ENCODE measurements around the gene SORCS2.

SORCS2 gene

DNA sequence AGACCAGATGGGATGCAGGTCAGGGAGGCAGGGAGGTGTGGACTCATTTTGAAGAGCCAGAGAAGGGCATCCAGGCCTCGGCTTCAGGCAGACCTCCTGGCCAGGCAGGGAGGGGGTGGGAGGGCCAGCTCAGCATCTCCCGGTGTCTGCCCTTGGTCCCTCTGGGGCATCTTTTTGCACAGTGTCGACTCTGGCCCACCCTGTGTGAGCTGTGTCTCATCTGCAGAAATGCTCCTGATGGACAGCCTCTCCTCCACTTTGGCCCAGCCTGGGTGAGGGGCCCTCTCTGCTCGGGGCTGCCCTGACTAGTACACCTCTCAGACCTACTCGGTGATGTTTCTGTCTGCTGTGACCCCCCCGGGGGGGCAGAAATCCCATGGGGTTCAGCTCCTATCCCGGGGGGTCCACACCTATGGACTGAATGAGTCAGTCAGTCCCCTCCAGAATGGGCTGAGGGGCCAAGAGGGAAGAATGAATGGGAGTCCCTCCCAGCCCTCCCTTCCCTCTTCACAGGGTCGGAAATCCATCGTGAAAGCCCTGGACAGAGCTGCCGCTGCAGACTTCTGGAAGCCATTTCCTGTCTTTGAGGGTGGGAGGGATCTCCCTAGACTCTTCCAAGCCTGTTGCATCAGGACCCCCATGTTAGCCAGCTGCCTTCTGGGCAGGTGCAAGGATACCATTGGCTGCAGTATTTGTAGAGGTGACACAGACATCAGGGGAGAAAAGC lies 439.1 kb downstream of the SORCS2 start:
- no peak for DNase-seq

DNA sequence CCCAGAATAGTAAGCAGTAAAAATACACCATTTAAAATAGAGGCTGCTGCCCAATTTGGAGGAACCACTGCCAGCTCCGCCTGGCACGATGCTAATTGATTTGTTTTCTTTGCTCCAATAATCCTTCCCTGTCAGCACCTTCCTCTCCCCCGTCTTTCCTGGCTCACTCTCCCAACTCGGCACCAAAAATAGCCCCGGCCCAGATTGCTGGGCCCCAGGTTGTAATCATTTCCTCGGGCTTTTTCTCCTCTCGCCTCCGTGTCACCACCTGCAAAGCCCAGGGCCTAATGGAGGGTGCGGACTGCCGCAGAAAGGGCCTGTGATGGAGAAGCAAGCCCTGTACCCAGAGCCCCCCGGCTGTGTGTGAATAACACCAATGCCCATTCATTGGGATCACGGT lies 440.0 kb downstream of the SORCS2 start:
- no peak for DNase-seq

DNA sequence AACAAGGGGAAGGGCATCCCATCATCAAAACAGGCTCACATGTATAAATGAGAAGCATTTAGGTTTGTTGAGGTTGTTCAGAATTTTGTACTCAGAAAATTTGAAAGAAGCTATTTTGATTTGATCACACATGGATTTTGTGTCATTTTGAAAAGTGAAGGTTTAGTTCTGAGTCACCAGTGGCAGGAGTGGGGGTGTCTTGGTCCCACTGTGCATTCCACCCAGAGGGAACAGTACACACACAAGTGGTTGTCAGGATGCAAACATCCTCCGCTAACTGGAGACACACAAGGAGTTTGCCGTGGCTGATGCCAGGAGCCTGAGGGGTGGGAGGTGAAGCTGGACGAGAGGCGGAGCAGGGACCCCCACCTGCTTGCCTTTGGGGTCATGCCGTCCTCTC lies 440.6 kb downstream of the SORCS2 start:
- DNase-seq: no peak

GRCh38 chr4:7634661-7635251 lies 442.4 kb downstream of the SORCS2 start:
- DNase-seq: no peak

- no peak for DNase-seq
These were observed 443.3 kb downstream of the SORCS2 start for GRCh38 chr4:7635445-7636239.

DNA sequence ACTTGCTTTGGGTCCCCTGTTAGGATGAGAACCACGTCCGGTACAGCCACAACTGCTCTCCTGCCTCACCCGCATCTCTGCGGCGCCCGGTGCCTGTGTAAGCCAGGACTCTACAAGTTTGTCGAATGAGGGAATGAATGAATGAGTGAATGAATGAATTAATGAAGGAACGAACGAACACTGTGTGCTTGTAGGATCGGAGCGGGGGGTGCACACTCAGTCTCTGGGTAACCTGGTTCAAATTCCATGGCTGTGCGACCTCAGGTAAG lies 443.8 kb downstream of the SORCS2 start:
- no peak for DNase-seq

DNA sequence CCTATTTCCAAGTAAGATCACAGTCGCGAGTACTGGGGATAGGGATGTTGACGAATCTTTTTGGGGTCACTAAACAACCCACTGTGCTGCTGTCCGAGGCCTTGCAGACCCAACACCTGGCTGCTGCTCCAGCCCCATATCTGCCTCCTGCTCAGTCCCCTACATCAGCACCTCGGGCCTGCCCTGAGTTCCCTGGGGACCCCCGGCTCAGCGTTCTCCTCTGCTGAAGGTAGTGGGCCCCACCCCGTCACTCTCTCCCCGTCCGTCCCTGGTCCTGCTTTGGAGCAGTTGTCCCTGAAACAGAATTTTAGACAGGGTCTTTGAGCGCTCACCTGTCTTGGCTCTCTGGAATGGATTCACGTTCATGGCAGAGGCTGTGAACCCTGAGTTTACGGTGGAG lies 444.8 kb downstream of the SORCS2 start:
- no peak for DNase-seq

- DNase-seq: no peak
These were observed 445.6 kb downstream of the SORCS2 start for GRCh38 chr4:7637971-7638370.

GRCh38 chr4:7638489-7638888 lies 446.2 kb downstream of the SORCS2 start:
- no peak for DNase-seq

DNA sequence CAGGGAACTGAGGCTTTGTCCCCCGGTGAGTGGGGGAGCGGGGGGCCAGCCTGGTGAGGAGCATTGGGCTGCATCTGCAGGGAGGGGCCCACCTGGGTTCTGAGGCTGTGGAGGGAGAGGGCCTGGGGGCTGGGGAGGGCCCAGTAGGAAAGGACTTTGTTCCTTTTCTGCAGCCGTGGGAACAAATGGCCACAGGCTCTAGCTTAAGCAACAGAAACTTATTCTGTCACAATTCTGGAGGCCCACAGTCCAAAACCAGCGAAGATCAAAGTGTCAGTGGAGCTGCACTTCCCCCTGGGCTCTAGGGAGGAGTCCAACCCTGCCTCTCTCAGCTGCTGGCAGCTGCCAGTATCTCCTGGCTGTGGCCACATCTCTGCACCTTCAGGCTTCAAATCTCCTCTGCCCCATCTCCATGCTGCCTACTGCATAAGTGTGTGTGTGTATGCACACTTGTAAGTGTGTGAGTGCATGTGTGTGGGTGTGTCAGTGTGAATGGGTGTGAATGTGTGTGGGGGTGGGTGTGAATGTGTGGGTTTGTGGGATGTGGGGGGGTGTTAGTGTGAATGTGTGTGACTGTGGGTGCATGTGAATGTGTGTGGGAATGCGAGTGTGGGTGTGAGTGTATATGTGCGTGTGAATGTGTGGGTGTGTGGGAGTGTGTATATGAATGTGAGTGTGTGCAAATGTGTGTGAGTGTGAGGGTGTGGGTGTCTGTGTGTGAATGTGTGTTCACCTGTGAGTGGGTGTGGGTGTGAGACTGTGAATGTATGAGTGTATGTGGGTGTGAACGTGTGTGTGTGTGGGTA lies 446.8 kb downstream of the SORCS2 start:
- no peak for DNase-seq

DNA sequence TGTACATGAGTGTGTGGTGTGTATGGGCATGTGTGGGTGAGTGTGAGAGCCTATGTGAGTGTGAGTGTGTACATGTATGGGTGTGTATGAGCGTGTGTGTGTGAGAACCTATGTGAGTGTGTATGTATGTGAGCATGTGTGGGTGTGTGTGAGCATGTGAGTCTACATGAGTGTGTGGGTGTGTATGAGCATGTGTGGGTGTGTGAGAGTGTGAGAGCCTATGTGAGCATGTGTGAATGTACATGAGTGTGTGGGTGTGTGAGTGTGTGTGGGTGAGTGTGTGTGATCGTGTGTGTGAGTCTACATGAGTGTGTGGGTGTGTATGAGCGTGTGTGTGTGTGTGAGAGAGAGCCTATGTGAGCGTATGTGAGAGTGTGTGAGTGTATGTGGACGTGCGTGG lies 447.8 kb downstream of the SORCS2 start:
- no peak for DNase-seq

- no peak for DNase-seq
These were observed 449.4 kb downstream of the SORCS2 start for GRCh38 chr4:7641712-7642111.

GRCh38 chr4:7642741-7643458 lies 450.6 kb downstream of the SORCS2 start:
- DNase-seq: no peak

DNA sequence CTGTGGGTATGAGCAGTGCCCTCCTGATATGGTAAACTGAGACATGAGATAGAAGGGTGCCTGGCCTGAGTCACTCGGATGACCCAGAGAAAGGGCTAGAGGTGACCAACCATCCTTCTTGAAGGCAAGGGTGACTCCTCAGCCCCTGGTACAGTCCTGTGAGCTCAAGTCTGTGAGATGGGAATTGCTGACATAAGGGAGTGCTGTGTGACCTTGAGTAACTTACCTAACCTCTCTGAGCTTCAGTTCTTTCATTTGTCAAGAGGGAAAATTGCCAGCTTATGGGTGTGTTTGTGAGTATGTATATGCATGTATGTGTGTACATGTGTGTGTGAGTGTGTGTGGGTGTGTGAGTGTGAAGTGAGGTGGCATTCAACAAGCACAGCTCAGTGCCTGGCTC lies 452.8 kb downstream of the SORCS2 start:
- no peak for DNase-seq

DNA sequence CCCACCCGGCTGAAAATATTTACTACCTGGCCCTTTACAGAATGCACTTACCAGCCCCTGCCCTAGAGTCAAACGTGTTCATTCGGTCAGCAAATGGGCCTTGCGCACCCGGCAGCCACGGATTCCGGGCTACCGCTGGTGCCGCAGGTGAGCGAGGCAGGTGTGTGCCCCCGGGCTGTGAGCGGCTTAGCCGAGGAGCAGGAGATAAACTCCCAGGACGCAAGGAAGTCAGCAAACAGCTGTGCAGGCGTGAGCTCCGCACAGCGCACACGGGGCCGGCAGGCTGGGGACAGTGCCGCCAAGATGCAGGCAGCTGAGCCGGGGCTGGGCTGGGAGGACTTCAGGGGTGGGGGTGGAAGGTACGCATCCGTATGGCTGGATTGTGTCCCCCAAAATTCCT lies 453.6 kb downstream of the SORCS2 start:
- no peak for DNase-seq

DNA sequence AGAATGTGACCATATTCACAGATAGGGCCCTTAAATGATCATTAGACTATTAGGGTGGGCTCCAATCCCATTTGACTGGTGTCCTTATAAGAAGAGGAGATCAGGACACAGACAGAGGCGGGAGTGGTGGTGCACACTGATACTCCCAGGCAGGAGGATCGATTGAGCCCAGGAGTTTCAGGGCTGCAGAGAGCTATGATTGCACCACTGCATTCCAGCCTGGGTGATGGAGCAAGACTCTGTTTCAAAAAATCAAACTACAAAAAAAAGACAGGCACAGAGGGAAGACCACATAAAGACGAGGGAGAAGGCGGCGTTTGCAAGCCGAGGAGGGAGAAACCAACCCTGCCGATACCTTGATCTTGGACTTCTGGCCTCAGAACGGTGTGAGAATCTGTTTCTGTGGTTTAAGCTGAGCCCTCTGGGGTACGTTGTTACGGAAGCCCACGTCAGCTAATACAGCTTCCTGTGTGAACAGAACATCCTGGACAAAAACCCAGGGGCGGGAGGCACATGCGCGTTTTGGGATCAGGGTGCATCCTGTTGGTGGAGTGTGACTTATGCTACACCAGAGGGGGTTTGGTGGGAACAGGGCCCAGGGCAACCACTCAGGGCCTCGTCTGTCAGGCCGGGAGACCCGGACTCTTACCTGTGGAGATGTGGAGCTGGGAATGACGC lies 454.2 kb downstream of the SORCS2 start:
- DNase-seq: no peak

GRCh38 chr4:7647186-7647585 lies 454.8 kb downstream of the SORCS2 start:
- no peak for DNase-seq

DNA sequence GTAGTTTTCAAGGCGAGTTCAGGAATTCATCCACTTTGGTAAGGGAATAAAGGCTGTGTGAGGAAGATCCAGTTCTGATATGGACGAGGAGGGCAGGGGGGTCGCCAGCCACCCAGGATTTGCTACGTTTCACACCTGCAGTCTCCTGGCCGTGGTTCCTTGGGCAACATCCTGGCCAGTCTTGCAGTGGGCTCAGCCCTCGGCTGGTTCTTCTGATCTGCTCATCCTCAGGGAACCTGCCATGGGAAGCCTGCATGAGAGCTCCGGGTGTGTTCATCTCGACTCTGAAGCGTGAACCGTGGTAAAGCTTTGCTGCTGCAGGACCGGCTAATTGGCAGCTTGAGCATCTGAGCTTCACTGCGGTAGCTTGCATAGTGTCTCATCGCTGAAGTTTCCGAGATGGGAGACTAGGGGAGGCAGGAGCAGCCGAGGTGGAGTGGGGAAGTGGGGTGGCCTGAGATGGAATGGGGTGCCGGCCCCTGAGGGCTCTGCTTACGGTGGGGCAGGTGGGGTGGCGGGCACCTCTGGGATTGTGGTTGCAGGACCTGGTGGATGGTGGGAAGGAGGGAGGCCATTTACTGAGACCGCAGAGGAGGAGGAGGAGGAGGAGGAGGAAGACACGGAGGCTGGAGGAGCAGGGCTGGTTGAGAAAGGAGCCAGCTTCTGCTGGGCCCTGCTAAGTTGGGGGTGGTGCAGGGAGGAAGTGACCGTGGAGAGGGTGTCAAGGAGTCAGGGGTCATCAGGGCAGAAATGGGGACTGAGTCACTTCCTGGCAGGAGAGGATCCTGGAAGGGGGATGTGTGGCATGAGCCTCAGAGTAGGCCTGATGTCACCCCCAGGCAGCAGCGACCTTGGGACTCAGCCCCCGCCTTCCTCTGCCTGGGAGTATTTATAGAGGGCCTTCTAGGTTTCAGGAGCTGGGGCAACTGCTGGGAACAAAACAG lies 455.5 kb downstream of the SORCS2 start:
- no peak for DNase-seq

GRCh38 chr4:7648544-7649395 lies 456.4 kb downstream of the SORCS2 start:
- no peak for DNase-seq

DNA sequence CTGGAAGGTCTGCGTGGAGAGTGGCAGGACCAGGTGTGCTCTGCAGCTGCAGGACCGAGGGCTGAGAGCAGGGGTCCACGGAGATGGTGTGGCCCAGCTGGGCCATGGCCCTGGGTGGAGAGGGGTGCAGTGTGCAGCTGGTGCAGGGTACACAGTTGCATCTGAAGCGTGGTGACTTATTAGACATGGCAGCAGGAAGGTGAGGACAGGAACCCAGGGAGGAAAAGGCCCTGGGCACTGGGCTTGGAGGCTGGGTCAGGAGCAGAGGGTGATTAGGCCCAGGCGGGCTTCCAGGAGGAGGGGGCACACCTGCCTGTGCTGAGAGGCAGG lies 457.0 kb downstream of the SORCS2 start:
- DNase-seq: no peak
